Measurements from ENCODE around the gene IPO9.

Gene IPO9

GRCh38 chr1:201828820-201829774 is at the start of gene IPO9:
IPO9 (plus strand) TSS chr1:201829157; CDS start chr1:201829210, 53 bp downstream.
- Histone ChIP-seq H3K9me3 (ENCODE audit: control insufficient read depth, insufficient read depth, low read length) (no peaks in the 10 kb centered on the region), H3K4me1 (ENCODE audit: insufficient read depth, low read length) (peaks cover 4% of the 10 kb centered on the region), H3K9ac (ENCODE audit: low read depth, low read length) (peak within 1 kb of the TSS; percentile 100), H3K36me3 (ENCODE audit: insufficient read depth, low read length) (no peaks in the 10 kb centered on the region)

DNA sequence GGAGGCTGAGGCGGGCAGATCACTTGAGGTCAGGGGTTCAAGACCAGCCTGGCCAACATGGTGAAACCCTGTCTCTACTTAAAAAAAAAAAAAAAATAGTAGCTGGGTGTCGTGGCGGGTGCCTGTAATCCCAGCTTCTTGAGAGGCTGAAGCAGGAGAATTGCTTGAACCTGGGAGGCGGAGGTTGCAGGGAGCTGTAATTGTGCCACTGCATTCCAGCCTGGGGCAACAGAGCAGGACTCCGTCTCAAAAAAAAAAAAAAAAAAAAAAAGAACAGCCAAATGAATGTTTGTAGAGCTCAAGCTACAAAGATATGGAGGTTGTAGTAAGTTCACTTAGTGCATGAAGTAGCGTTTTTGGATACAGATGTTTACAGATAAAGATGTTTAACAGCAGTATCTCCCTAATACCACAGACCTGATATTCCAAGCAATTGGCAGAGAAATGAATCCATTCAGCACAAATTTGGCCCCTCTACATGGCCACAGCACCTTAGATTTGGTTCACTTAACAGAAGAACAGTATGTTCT is 49.5 kb upstream of the IPO9 start:
- no peaks in the 10 kb centered on the region for H3K9me3 ChIP-seq (ENCODE audit: control insufficient read depth, insufficient read depth, low read length)
- H3K9ac ChIP-seq (ENCODE audit: low read depth, low read length) = no peak overlapping the region
- H3K36me3 ChIP-seq (ENCODE audit: insufficient read depth, low read length) = peaks cover 6% of the 10 kb centered on the region
- no peaks in the 10 kb centered on the region for H3K4me1 ChIP-seq (ENCODE audit: insufficient read depth, low read length)

- Histone ChIP-seq H3K9me3 (ENCODE audit: control insufficient read depth, insufficient read depth, low read length) (no peaks in the 10 kb centered on the region), H3K9ac (ENCODE audit: low read depth, low read length) (no peak overlapping the region), H3K4me1 (ENCODE audit: insufficient read depth, low read length) (no peaks in the 10 kb centered on the region), H3K36me3 (ENCODE audit: insufficient read depth, low read length) (peaks cover 6% of the 10 kb centered on the region)
Observed at GRCh38 chr1:201780952-201781351, 48.0 kb upstream of the IPO9 start.

GRCh38 chr1:201781437-201781836 is 47.5 kb upstream of the IPO9 start:
- no peaks in the 10 kb centered on the region for H3K4me1 ChIP-seq (ENCODE audit: insufficient read depth, low read length)
- H3K36me3 ChIP-seq (ENCODE audit: insufficient read depth, low read length) = peaks cover 6% of the 10 kb centered on the region
- no peak overlapping the region for H3K9ac ChIP-seq (ENCODE audit: low read depth, low read length)
- no peaks in the 10 kb centered on the region for H3K9me3 ChIP-seq (ENCODE audit: control insufficient read depth, insufficient read depth, low read length)

- no peaks in the 10 kb centered on the region for H3K9me3 ChIP-seq (ENCODE audit: control insufficient read depth, insufficient read depth, low read length)
- peaks cover 6% of the 10 kb centered on the region for H3K36me3 ChIP-seq (ENCODE audit: insufficient read depth, low read length)
- H3K9ac ChIP-seq (ENCODE audit: low read depth, low read length) = no peak overlapping the region
- H3K4me1 ChIP-seq (ENCODE audit: insufficient read depth, low read length) = no peaks in the 10 kb centered on the region
Observed at GRCh38 chr1:201782353-201782752, 46.6 kb upstream of the IPO9 start.

GRCh38 chr1:201783058-201783457 is 45.9 kb upstream of the IPO9 start:
- no peak overlapping the region for H3K9ac ChIP-seq (ENCODE audit: low read depth, low read length)
- H3K4me1 ChIP-seq (ENCODE audit: insufficient read depth, low read length) = no peaks in the 10 kb centered on the region
- no peaks in the 10 kb centered on the region for H3K9me3 ChIP-seq (ENCODE audit: control insufficient read depth, insufficient read depth, low read length)
- H3K36me3 ChIP-seq (ENCODE audit: insufficient read depth, low read length) = peaks cover 6% of the 10 kb centered on the region

DNA sequence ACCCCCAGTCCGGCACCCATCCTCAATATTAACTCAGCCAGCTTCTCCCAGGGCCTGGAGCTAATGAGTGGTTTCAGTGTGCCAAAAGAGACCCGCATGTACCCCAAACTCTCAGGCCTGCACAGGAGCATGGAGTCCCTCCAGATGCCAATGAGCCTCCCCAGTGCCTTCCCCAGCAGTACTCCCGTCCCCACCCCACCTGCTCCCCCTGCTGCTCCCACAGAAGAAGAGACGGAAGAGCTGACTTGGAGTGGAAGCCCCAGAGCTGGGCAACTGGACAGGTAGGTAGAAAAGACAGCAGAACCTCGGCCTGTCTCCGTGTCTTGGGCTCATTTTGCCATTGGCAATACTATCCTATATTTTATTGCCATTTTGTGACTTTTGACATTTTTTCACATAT is 45.4 kb upstream of the IPO9 start:
- no peak overlapping the region for H3K9ac ChIP-seq (ENCODE audit: low read depth, low read length)
- H3K4me1 ChIP-seq (ENCODE audit: insufficient read depth, low read length) = no peaks in the 10 kb centered on the region
- no peaks in the 10 kb centered on the region for H3K9me3 ChIP-seq (ENCODE audit: control insufficient read depth, insufficient read depth, low read length)
- peaks cover 7% of the 10 kb centered on the region for H3K36me3 ChIP-seq (ENCODE audit: insufficient read depth, low read length)

DNA sequence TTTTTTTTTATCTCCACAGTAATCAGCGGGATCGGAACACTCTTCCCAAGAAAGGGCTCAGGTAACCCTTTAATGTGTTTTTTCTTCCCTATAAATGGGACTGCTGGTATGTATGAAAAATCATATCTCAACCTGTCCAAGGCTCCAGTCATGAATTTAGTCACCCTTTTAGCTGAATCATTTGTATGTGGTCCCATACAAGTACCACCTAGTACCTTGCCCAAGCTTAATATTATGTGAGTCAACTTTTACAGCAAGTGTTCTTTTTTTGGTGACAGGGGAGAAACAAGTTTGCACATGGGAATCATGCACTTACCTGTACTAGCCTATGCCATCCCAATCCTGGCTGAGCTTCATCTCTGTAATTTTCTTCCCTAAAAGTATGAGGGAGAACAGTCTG is 43.7 kb upstream of the IPO9 start:
- Histone ChIP-seq H3K9me3 (ENCODE audit: control insufficient read depth, insufficient read depth, low read length) (no peaks in the 10 kb centered on the region), H3K9ac (ENCODE audit: low read depth, low read length) (no peak overlapping the region), H3K4me1 (ENCODE audit: insufficient read depth, low read length) (no peaks in the 10 kb centered on the region), H3K36me3 (ENCODE audit: insufficient read depth, low read length) (peaks cover 9% of the 10 kb centered on the region)

- no peaks in the 10 kb centered on the region for H3K4me1 ChIP-seq (ENCODE audit: insufficient read depth, low read length)
- H3K9me3 ChIP-seq (ENCODE audit: control insufficient read depth, insufficient read depth, low read length) = no peaks in the 10 kb centered on the region
- H3K9ac ChIP-seq (ENCODE audit: low read depth, low read length) = no peak overlapping the region
- peaks cover 5% of the 10 kb centered on the region for H3K36me3 ChIP-seq (ENCODE audit: insufficient read depth, low read length)
Observed at GRCh38 chr1:201786824-201787223, 42.1 kb upstream of the IPO9 start.

DNA sequence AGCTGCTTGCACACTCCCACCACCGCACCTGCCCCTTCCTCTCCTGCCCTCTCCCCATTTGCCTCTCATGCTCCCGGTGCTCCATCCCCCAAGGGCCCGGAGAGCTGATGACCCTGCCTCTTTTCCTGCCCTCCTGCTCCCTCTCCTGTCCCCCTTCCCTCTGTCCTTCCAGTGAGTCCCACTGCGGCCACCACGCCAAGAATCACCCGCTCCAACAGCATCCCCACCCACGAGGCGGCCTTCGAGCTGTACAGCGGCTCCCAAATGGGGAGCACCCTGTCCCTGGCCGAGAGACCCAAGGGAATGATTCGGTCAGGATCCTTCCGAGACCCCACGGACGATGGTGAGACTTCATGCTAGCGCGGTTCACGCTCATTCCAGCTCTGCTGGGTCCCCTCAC is 40.7 kb upstream of the IPO9 start:
- no peaks in the 10 kb centered on the region for H3K4me1 ChIP-seq (ENCODE audit: insufficient read depth, low read length)

GRCh38 chr1:201789245-201789644 is 39.7 kb upstream of the IPO9 start:
- H3K9me3 ChIP-seq (ENCODE audit: control insufficient read depth, insufficient read depth, low read length) = no peaks in the 10 kb centered on the region
- no peaks in the 10 kb centered on the region for H3K4me1 ChIP-seq (ENCODE audit: insufficient read depth, low read length)
- peaks cover 2% of the 10 kb centered on the region; the same call in 1 of the 2 replicates for H3K36me3 ChIP-seq (ENCODE audit: insufficient read depth, low read length)
- H3K9ac ChIP-seq (ENCODE audit: low read depth, low read length) = no peak overlapping the region

More for the DNA sequence above, 40.7 kb upstream of the IPO9 start:
- Histone ChIP-seq H3K36me3 (ENCODE audit: insufficient read depth, low read length) (peaks cover 2% of the 10 kb centered on the region; the same call in 1 of the 2 replicates), H3K9ac (ENCODE audit: low read depth, low read length) (no peak overlapping the region), H3K9me3 (ENCODE audit: control insufficient read depth, insufficient read depth, low read length) (no peaks in the 10 kb centered on the region)

DNA sequence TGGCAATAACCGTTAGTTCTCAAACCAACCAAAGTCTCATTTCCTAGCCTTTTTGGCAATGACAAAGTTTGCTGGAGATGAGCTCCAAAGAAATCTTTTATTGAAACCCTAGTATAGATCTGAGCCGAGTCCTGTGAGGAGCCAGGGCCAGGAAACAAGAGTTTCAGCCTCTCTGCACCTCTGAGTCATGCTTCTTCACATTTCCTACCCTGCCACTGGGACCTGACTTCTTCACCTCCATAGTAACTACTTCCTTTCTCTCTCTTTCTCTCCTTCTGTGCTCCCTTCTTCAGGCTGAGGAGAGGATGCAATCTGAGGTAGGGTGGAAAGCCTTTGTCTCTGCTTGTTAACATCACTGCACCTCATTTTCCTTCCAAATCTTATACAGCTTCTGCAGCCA is 38.7 kb upstream of the IPO9 start:
- Histone ChIP-seq H3K4me1 (ENCODE audit: insufficient read depth, low read length) (no peaks in the 10 kb centered on the region), H3K36me3 (ENCODE audit: insufficient read depth, low read length) (peaks cover 2% of the 10 kb centered on the region; the same call in 1 of the 2 replicates), H3K9ac (ENCODE audit: low read depth, low read length) (no peak overlapping the region), H3K9me3 (ENCODE audit: control insufficient read depth, insufficient read depth, low read length) (no peaks in the 10 kb centered on the region)

DNA sequence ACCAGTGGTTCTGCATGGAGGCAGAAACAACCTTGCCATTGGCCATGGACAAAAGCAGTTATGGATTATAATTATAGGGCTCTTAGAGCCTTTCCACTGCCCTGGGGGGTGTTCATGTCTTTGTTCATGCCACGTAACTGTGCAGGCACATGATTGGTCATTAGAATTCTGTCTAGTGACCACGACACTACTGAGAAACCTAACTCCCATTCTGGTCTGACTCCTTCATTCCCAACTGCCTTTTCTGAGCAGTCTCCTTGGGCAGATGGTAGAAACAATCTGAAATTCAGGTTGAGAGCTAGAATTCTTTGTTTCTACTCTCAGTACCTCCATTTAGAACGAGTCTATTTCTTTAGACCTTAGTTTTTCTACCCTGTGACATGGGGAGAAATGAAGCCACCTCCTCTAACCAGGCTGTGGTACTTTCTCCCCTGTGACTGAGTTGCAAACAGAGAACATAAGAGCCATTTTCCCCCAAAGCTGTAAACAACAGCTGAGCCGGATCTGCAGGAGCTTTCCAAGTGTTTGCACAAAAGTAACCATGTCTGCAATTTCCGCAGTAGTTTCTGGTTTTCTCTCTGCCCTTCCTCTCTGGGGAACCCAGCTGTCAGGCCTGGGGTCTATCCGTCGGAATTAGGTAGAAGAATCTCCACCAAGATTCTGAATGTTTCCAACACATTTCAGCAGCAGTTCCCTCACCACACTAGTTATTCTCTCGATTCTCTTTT is 37.7 kb upstream of the IPO9 start:
- Histone ChIP-seq H3K36me3 (ENCODE audit: insufficient read depth, low read length) (peaks cover 2% of the 10 kb centered on the region; the same call in 1 of the 2 replicates), H3K9ac (ENCODE audit: low read depth, low read length) (no peak overlapping the region)

DNA sequence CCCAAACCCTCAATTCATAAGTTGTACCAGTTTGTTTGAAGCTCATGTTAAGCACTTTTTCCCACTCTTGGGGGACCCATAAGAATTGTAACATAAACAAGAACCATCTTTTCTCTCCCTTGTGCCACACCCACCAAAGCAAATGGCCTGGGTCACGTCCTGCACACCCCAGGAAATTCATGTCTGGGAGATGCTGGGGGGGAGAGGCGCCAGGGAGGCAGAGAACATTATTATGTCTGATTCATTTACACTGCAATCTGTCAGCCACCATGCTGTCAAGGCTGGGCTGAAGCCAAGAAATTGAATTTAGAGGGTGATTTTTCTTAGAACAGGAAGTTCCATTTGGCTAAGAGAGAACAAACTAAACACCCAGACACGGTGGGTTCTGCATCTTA is 37.2 kb upstream of the IPO9 start:
- H3K9me3 ChIP-seq (ENCODE audit: control insufficient read depth, insufficient read depth, low read length) = no peaks in the 10 kb centered on the region
- H3K9ac ChIP-seq (ENCODE audit: low read depth, low read length) = no peak overlapping the region
- no peaks in the 10 kb centered on the region for H3K4me1 ChIP-seq (ENCODE audit: insufficient read depth, low read length)
- H3K36me3 ChIP-seq (ENCODE audit: insufficient read depth, low read length) = peaks cover 2% of the 10 kb centered on the region; the same call in 1 of the 2 replicates

More for the DNA sequence above, 37.7 kb upstream of the IPO9 start:
- Histone ChIP-seq H3K9me3 (ENCODE audit: control insufficient read depth, insufficient read depth, low read length) (no peaks in the 10 kb centered on the region), H3K4me1 (ENCODE audit: insufficient read depth, low read length) (no peaks in the 10 kb centered on the region)

Data from ES-I3 (cell line).